Neural cell (in vitro differentiated cells): ENCODE measurements around the gene HSD17B14. TPM values are rescaled to one million over a fixed set of nuclear protein-coding genes. Genes with fewer than 3 reads are reported as not detected.

Experiments used
- H2AFZ ChIP-seq: fragments of 200-600, 300-800 bp; sonication (generic), shearing (Covaris generic); 2 replicates; pipeline ENCODE4 v1.6.0; 2014; ENCODE audit warnings: low read depth, mild to moderate bottlenecking, antibody characterized with exemption, low read length, moderate library complexity
- H3F3A ChIP-seq: fragments of 200-600 bp; shearing (Covaris generic); 2 replicates; pipeline ENCODE4 v1.6.1; 2016; ENCODE audit warnings: mild to moderate bottlenecking, moderate library complexity, mixed read lengths, antibody characterized with exemption, low read length; ENCODE audit not compliant: insufficient read depth, poor library complexity, severe bottlenecking
- H3K27ac ChIP-seq: fragments of 200-600, 300-800 bp; sonication (generic), shearing (Covaris generic); 2 replicates; pipeline ENCODE4 v1.5.1; 2014; ENCODE audit warnings: mild to moderate bottlenecking, low read length, moderate library complexity
- H3K27me3 ChIP-seq: fragments of 300-800, 200-600 bp; sonication (generic), shearing (Covaris generic); 2 replicates; pipeline ENCODE4 v1.6.0; 2014; ENCODE audit warnings: mild to moderate bottlenecking, low read depth, low read length, moderate library complexity; ENCODE audit not compliant: insufficient read depth
- H3K36me3 ChIP-seq: fragments of 300-800, 200-600 bp; sonication (generic), shearing (Covaris generic); 2 replicates; pipeline ENCODE4 v1.5.1; 2014; ENCODE audit warnings: mild to moderate bottlenecking, antibody characterized with exemption, low read length, moderate library complexity; ENCODE audit not compliant: insufficient read depth
- H3K4me2 ChIP-seq: fragments of 300-800, 200-600 bp; sonication (generic), shearing (Covaris generic); 2 replicates; pipeline ENCODE4 v1.6.0; 2014; ENCODE audit warnings: mild to moderate bottlenecking, low read length
- H3K4me3 ChIP-seq: fragments of 300-800, 200-600 bp; sonication (generic), shearing (Covaris generic); 2 replicates; pipeline ENCODE4 v1.5.1; 2014; ENCODE audit warnings: mild to moderate bottlenecking, low read length, moderate library complexity
- H3K79me2 ChIP-seq: fragments of 200-600 bp; shearing (Covaris generic); replicated peaks from 2 replicates; pipeline ENCODE4 v1.6.0; 2014; ENCODE audit warnings: mild to moderate bottlenecking, low read length, moderate library complexity; ENCODE audit not compliant: insufficient read depth
- H3K9ac ChIP-seq: fragments of 300-800, 200-600 bp; sonication (generic), shearing (Covaris generic); 2 replicates; pipeline ENCODE4 v1.6.1; 2016; ENCODE audit warnings: mild to moderate bottlenecking, low read length, mixed read lengths
- H3K9me2 ChIP-seq: fragments of 200-600 bp; shearing (Covaris generic); 2 replicates; pipeline ENCODE4 v1.6.1; 2016; ENCODE audit warnings: mild to moderate bottlenecking, low read length, mixed read lengths; ENCODE audit not compliant: insufficient read depth
- H3K9me3 ChIP-seq: fragments of 200-600, 300-800 bp; sonication (generic), shearing (Covaris generic); 2 replicates; pipeline ENCODE4 v1.6.1; 2016; ENCODE audit warnings: mild to moderate bottlenecking, mixed run types, low read length, moderate library complexity, mixed read lengths
- H4K20me1 ChIP-seq: fragments of 200-600 bp; shearing (Covaris generic); 2 replicates; pipeline ENCODE4 v1.6.1; 2016; ENCODE audit warnings: mild to moderate bottlenecking, mixed run types; ENCODE audit not compliant: insufficient read depth
- CTCF ChIP-seq: fragments of 450-650 bp; IDR thresholded peaks from 2 replicates; pipeline ENCODE4 v1.5.1; 2014; ENCODE audit warnings: antibody characterized with exemption, mild to moderate bottlenecking, moderate library complexity; ENCODE audit not compliant: poor library complexity, severe bottlenecking
- EP300 ChIP-seq: fragments of 450-650 bp; conservative IDR thresholded peaks from 2 replicates; pipeline ENCODE4 v1.6.1; 2014; ENCODE audit warnings: antibody characterized with exemption, mild to moderate bottlenecking, moderate library complexity; ENCODE audit not compliant: poor library complexity, severe bottlenecking
- EZH2 ChIP-seq: fragments of 200-600, 300-800 bp; shearing (Covaris generic), sonication (generic); IDR thresholded peaks from 2 replicates; pipeline ENCODE4 v1.6.1; 2014; ENCODE audit warnings: antibody characterized with exemption, low read length, borderline replicate concordance, mild to moderate bottlenecking; ENCODE audit not compliant: insufficient read depth, poor library complexity, severe bottlenecking
- MXI1 ChIP-seq: fragments of 450-650 bp; conservative IDR thresholded peaks from 2 replicates; pipeline ENCODE4 v1.6.1; 2014; ENCODE audit warnings: antibody characterized with exemption, mild to moderate bottlenecking; ENCODE audit not compliant: poor library complexity, severe bottlenecking
- POLR2AphosphoS5 ChIP-seq: IDR thresholded peaks from 2 replicates; pipeline ENCODE4 v1.6.1; 2012
- RAD21 ChIP-seq: fragments of 450-650 bp; conservative IDR thresholded peaks from 2 replicates; pipeline ENCODE4 v1.6.1; 2014; ENCODE audit warnings: antibody characterized with exemption, mild to moderate bottlenecking, moderate library complexity
- REST ChIP-seq: IDR thresholded peaks from 2 replicates; pipeline ENCODE4 v1.6.1; 2012; ENCODE audit warnings: borderline replicate concordance
- SMC3 ChIP-seq: fragments of 450-650 bp; conservative IDR thresholded peaks from 2 replicates; pipeline ENCODE4 v1.6.1; 2014; ENCODE audit warnings: antibody characterized with exemption, mild to moderate bottlenecking, moderate library complexity; ENCODE audit not compliant: poor library complexity
- TAF1 ChIP-seq: IDR thresholded peaks from 2 replicates; pipeline ENCODE4 v1.6.1; 2012; ENCODE audit warnings: low read depth
- polyA plus RNA-seq: library from polyadenylated mRNA; depleted of rRNA; stranded (reverse); fragments of >200 nt; gene quantifications from 2 replicates; pipeline ENCODE4 v1.2.3, GENCODE V29; 2014

The HSD17B14 gene
- polyA plus RNA-seq, 1 donor from 2014 or later = 0.40 TPM

- no peaks in the 10 kb centered on the region for H4K20me1 ChIP-seq
- H3F3A ChIP-seq = no peaks in the 10 kb centered on the region
- H3K9ac ChIP-seq = no peak overlapping the region
- no peak overlapping the region for H2AFZ ChIP-seq
- no peaks in the 10 kb centered on the region for H3K9me3 ChIP-seq
- no peaks in the 10 kb centered on the region for H3K27me3 ChIP-seq
- no peaks in the 10 kb centered on the region for H3K36me3 ChIP-seq
- no peak overlapping the region for H3K4me2 ChIP-seq
- H3K9me2 ChIP-seq = no peaks in the 10 kb centered on the region
- TF ChIP-seq EZH2 (no peak), TAF1 (no peak), MXI1 (no peak), RAD21 (no peak), CTCF (no peak), SMC3 (no peak), EP300 (no peak), REST (no peak), POLR2AphosphoS5 (no peak)
- no peak overlapping the region for H3K27ac ChIP-seq
- H3K79me2 ChIP-seq = no peaks in the 10 kb centered on the region
- no peak overlapping the region for H3K4me3 ChIP-seq
Measured at GRCh38 chr19:48806518-48806817, 29.8 kb downstream of the HSD17B14 start.

GRCh38 chr19:48805452-48805851, 30.8 kb downstream of the HSD17B14 start:
- TF ChIP-seq MXI1 (no peak), SMC3 (no peak), REST (no peak), EZH2 (no peak), EP300 (no peak), RAD21 (no peak), CTCF (no peak), POLR2AphosphoS5 (no peak), TAF1 (no peak)
- H4K20me1 ChIP-seq = no peaks in the 10 kb centered on the region
- H3K79me2 ChIP-seq = no peaks in the 10 kb centered on the region
- no peak overlapping the region for H2AFZ ChIP-seq
- H3K4me2 ChIP-seq = no peak overlapping the region
- H3K27me3 ChIP-seq = no peaks in the 10 kb centered on the region
- no peaks in the 10 kb centered on the region for H3F3A ChIP-seq
- no peaks in the 10 kb centered on the region for H3K9me3 ChIP-seq
- no peak overlapping the region for H3K4me3 ChIP-seq
- no peaks in the 10 kb centered on the region for H3K9me2 ChIP-seq
- H3K36me3 ChIP-seq = no peaks in the 10 kb centered on the region
- H3K9ac ChIP-seq = no peak overlapping the region
- H3K27ac ChIP-seq = no peak overlapping the region
